Activated naive CD8-positive, alpha-beta T cell treated with anti-CD3 and anti-CD28 coated beads for 36 hours (primary cell): ENCODE data around the gene CCDC3. TPM values are rescaled to one million over a fixed set of nuclear protein-coding genes. Genes with fewer than 3 reads are reported as not detected.

Experiments used
- DNase-seq: peaks from one replicate; pipeline ENCODE4 v3.0.0; 2021
- H3K27ac Mint-ChIP-seq: one replicate; pipeline ENCODE4 v1.8.0; 2022; ENCODE audit warnings: mild to moderate bottlenecking, moderate library complexity, mixed read lengths
- H3K27me3 Mint-ChIP-seq: one replicate; pipeline ENCODE4 v1.8.0; 2022; ENCODE audit warnings: mild to moderate bottlenecking, mixed read lengths
- H3K36me3 Mint-ChIP-seq: one replicate; pipeline ENCODE4 v1.8.0; 2021; ENCODE audit warnings: mild to moderate bottlenecking, mixed read lengths
- H3K4me1 Mint-ChIP-seq: one replicate; pipeline ENCODE4 v1.8.0; 2021; ENCODE audit warnings: mixed read lengths
- H3K4me3 Mint-ChIP-seq: one replicate; pipeline ENCODE4 v1.8.0; 2022; ENCODE audit warnings: mild to moderate bottlenecking, moderate library complexity, mixed read lengths
- H3K9me3 Mint-ChIP-seq: one replicate; pipeline ENCODE4 v1.8.0; 2022; ENCODE audit warnings: mixed read lengths
- total RNA-seq, 2 experiments: library from RNA; stranded (reverse); gene quantifications; one replicate each; pipeline ENCODE4 v1.2.3, GENCODE V29; 2021

CCDC3 gene
- total RNA-seq, 2 experiments from 2014 or later, result 0.06 to 0.14 TPM

DNA sequence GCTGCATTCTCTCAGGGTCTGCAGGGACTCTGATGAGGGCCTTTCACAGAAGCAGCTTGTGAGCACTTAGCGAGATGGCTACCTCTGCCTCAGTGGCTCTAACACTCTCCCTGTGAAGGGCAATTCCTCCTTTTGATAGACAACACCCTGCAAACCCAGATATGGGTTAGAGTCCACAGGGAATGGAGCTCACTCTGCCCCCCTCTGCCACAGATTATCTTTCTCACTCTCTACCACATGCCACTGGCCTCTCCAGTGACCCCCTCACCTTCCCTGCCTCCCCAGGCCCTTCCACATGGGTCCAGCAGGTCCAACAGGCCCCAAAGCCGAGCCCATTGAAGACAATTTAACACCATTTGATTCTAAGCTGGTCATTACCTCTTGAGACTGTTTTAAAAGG is 72.1 kb downstream of the CCDC3 start:
- no peak overlapping the region for H3K4me3 Mint-ChIP-seq
- H3K36me3 Mint-ChIP-seq, result no peaks in the 10 kb centered on the region

DNA sequence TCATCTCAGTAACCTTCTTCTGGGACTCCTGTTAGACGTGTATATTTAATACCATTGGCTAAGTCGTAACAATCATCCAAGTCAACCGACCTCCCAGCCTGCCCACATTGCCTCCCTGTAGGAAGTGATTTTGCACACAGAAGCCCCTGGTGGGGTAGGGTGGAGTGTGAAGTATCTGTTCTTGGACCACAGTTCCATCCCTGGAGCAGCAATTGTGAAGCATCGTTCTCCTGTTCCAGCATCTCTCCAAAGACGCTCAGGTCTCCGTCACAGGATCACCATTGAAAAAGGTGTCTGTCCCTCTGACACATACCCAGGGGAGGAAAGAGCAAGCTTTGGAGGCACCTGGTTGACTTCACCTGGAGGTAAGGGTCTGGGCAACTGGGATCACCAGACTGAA is 72.9 kb downstream of the CCDC3 start:
- Mint-ChIP-seq H3K9me3 (no peaks in the 10 kb centered on the region), H3K36me3 (no peaks in the 10 kb centered on the region), H3K27me3 (no peaks in the 10 kb centered on the region), H3K4me1 (no peaks in the 10 kb centered on the region), H3K27ac (no peak overlapping the region), H3K4me3 (no peak overlapping the region)
- no peak for DNase-seq

More for the DNA sequence above, 72.1 kb downstream of the CCDC3 start:
- no peak for DNase-seq
- no peak overlapping the region for H3K27ac Mint-ChIP-seq
- H3K4me1 Mint-ChIP-seq, result no peaks in the 10 kb centered on the region
- H3K27me3 Mint-ChIP-seq, result no peaks in the 10 kb centered on the region
- no peaks in the 10 kb centered on the region for H3K9me3 Mint-ChIP-seq

DNA sequence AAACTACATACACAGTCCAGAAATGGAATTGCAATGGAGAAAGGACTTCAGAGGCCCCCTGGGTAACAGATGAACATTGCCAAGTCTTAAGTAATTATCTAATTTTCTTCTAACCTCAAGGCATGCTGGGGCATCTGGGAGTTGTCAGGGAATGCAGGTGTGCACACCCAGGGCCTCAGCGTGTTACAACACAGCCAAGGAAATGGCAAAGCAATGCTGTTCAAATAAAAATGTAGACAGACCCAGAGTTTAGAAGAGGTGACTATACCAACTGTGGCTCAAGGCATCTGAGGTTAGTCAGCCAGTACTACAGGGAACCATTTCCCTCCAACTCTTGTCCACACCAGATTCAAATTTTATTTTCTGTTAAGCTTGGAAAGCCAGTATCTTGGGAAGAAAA is 73.6 kb downstream of the CCDC3 start:
- Mint-ChIP-seq H3K4me3 (no peak overlapping the region), H3K4me1 (no peaks in the 10 kb centered on the region), H3K27me3 (no peaks in the 10 kb centered on the region), H3K27ac (no peak overlapping the region), H3K36me3 (no peaks in the 10 kb centered on the region), H3K9me3 (no peaks in the 10 kb centered on the region)
- DNase-seq, result no peak

DNA sequence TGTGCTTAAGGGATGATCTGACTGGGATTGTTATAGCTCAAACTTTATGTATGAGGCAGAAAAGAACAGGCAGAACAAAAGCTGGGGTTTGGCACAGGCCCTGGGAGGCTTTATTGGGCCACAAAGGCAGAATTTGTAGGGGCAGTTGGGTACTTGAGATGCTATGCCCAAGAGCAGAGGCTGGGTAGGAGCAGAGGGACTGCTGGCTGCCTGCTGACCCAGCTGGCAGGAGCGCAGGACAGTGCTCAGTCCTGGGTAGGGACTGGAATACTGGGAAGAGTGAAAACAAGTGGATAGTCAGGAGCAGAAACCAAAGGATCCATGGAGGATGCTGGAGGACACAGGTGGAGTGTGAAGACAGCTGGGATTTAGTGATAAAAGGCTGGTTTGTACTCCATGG is 75.7 kb downstream of the CCDC3 start:
- no peak for DNase-seq
- no peaks in the 10 kb centered on the region for H3K4me1 Mint-ChIP-seq
- H3K27ac Mint-ChIP-seq, result no peak overlapping the region
- no peaks in the 10 kb centered on the region for H3K27me3 Mint-ChIP-seq
- no peaks in the 10 kb centered on the region for H3K9me3 Mint-ChIP-seq
- no peak overlapping the region for H3K4me3 Mint-ChIP-seq
- H3K36me3 Mint-ChIP-seq, result no peaks in the 10 kb centered on the region

DNA sequence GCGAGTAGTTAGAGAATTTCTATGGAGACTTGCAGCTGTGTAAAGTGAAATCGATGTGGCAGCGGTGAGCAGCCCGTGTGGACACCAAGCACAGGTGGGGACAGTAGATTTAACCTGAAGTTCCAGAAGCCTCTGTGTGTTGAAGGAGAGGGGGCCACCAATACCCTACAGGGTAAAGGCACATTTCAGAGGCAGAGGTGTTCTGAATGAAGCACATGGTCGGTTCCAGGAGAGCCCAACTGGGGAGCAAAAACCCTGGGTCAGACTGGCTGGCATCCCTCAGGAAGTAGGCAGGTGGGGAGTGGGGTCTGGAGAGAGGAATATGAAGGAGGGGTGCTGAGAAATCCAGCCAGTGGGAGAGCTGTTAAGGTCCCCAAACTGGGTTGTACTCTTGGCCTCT is 76.6 kb downstream of the CCDC3 start:
- no peaks in the 10 kb centered on the region for H3K4me1 Mint-ChIP-seq
- H3K27ac Mint-ChIP-seq, result no peak overlapping the region
- DNase-seq, result no peak
- no peaks in the 10 kb centered on the region for H3K9me3 Mint-ChIP-seq
- H3K4me3 Mint-ChIP-seq, result no peak overlapping the region
- no peaks in the 10 kb centered on the region for H3K36me3 Mint-ChIP-seq
- no peaks in the 10 kb centered on the region for H3K27me3 Mint-ChIP-seq

DNA sequence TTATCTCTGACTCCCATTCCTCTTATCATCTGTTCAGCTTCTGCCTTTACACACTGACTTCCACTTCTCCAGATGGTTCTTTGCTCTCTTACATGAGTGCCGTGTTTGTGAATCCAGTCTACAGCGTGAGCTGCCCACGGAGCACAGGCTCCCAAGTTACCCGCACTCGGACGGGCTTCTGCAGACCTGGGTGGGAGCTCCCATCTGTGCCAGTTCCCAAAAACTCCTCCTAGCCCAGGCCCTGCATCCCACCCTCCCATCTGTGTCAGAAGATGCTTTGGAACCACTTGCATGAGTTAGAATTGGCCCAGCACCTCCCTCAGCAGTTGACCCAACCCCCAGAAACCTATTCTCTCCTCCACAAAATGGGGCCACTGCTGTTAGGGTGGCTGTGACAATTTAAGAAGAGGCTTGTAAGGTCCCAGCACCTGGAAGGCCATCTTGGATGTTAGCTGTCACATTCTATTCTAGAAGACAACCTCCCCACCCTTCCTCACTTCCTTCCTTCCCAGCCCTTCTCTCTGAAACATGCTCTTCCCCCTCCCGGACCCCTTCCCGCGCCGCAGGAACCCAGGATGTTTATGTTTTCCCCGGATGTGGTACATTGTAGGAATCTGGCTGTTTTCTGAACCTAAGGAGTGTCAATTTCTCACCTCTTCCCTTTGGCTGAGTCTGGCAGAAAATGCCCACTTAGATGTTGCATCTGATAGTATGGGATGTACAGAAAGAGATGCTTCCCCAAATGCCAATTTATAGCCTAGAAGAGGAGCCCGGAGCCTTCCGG is 79.2 kb downstream of the CCDC3 start:
- Mint-ChIP-seq H3K4me1 (no peaks in the 10 kb centered on the region), H3K27me3 (no peaks in the 10 kb centered on the region), H3K36me3 (no peaks in the 10 kb centered on the region), H3K9me3 (no peaks in the 10 kb centered on the region), H3K4me3 (no peak overlapping the region), H3K27ac (no peak overlapping the region)
- no peak for DNase-seq

DNA sequence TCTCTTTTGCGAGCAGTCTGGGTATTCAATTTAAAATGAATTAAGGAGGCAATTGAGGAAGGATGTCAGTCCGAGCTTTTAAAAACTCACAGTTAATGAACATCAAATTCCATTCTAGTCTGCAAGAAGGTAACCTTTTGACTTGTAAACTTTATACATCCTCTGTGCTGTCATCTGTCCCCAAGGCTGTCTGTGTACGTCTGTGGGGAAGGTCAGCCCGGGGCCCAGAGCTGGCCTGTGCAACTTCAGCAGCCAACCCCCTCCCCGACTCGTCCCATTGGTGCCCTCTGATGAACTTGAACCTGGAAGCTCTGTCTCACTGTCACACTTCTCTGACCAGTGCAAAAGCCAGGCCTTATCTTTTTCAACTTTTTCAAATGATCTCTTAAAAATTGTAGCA is 80.3 kb downstream of the CCDC3 start:
- H3K27ac Mint-ChIP-seq, result no peak overlapping the region
- H3K9me3 Mint-ChIP-seq, result no peaks in the 10 kb centered on the region
- no peak overlapping the region for H3K4me3 Mint-ChIP-seq
- no peaks in the 10 kb centered on the region for H3K36me3 Mint-ChIP-seq
- no peak for DNase-seq
- no peaks in the 10 kb centered on the region for H3K27me3 Mint-ChIP-seq
- no peaks in the 10 kb centered on the region for H3K4me1 Mint-ChIP-seq

DNA sequence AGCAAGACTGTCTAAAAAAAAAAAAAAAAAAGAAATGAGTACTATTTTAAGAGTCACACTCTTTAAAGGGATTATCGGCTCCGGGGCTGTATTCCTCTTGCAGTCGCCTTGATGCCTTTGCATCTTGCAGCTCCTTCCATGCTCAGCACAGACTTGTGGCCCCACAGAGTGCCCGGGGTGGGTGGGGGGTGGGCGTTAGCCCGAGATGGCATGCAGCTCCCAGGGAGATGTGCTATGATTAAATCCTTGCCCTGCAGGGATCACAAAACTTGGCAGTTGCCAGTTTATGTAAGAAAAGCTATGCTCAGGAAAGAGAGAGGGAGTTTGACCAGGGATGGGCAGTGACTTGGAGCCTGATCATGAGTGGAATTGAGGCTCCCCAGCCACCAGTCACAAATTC is 81.9 kb downstream of the CCDC3 start:
- Mint-ChIP-seq H3K4me3 (no peak overlapping the region), H3K27me3 (no peaks in the 10 kb centered on the region), H3K4me1 (no peaks in the 10 kb centered on the region), H3K27ac (no peak overlapping the region), H3K9me3 (no peaks in the 10 kb centered on the region), H3K36me3 (no peaks in the 10 kb centered on the region)
- DNase-seq, result no peak

DNA sequence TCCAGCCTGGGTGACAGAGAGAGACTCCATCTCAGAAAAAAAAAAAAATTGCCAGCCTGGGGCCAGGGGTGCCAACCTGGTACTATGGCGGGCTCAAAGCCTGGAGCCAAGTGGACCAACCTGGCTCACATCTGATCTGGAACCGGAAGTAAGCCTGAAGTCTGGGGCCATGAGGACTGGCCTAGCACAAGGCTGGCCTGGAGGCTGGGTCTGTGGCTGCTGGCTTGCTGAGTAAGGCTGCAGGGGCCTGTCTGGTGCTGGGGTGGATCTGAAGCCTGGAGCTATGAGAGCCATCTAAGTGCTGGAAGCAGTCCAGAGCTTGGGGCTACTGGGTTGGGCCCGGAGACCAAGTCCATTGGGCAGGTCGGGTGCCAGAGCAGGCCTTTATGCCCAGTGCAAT is 84.9 kb downstream of the CCDC3 start:
- H3K27ac Mint-ChIP-seq, result no peak overlapping the region
- no peak for DNase-seq
- H3K4me1 Mint-ChIP-seq, result no peaks in the 10 kb centered on the region
- no peaks in the 10 kb centered on the region for H3K36me3 Mint-ChIP-seq
- peaks cover 2% of the 10 kb centered on the region for H3K9me3 Mint-ChIP-seq
- H3K4me3 Mint-ChIP-seq, result no peak overlapping the region
- peaks cover 13% of the 10 kb centered on the region for H3K27me3 Mint-ChIP-seq

DNA sequence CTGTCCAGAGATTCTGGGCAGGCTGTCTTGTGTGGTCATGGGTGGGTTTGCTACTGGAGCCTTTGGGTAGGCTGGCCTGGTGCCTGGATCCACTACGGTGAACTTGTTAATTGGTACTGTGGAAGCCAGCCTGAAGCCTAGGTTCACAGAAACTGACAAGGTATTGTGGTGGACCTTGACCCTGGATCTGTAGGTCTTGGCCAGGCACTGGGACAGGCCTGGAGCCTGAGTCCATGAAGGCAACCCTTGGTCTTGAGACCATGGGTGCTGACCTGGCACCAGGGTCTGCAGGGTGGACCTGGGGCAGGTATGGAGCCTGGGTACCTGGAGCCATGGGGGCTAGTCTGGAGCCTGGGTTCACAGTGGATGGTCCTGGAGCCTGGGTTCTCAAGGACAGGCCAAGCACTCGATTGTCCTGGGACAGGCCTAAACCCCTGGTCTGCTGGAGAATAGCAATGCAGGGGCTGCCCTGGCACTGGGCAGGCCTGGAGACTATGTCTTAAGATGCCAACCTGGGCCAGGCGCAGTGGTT is 85.8 kb downstream of the CCDC3 start:
- Mint-ChIP-seq H3K4me3 (no peak overlapping the region), H3K4me1 (no peaks in the 10 kb centered on the region), H3K27ac (no peak overlapping the region), H3K9me3 (peaks cover 2% of the 10 kb centered on the region), H3K27me3 (peaks cover 13% of the 10 kb centered on the region), H3K36me3 (no peaks in the 10 kb centered on the region)
- DNase-seq, result no peak

DNA sequence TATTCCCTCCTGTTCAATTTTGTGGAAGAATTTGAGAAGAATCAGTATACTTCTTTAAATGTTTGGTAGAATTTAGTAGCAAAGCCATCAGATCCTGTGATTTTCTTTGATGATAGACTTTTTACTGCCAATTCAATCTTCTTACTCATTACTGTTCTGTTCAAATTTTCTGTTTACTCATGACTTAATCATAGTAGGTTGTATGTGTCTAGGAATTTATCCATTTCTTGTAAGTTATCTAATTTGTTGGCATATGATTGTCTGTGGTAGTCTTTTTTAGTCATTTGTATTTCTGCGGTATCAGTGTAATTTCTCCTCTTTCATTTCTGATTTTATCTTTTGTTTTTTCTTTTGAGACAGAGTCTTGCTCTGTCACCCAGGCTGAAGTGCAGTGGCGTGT is 87.4 kb downstream of the CCDC3 start:
- H3K27me3 Mint-ChIP-seq, result peaks cover 13% of the 10 kb centered on the region
- no peaks in the 10 kb centered on the region for H3K36me3 Mint-ChIP-seq
- DNase-seq, result no peak
- H3K4me1 Mint-ChIP-seq, result no peaks in the 10 kb centered on the region
- H3K27ac Mint-ChIP-seq, result no peak overlapping the region
- no peak overlapping the region for H3K4me3 Mint-ChIP-seq
- H3K9me3 Mint-ChIP-seq, result peaks cover 2% of the 10 kb centered on the region

DNA sequence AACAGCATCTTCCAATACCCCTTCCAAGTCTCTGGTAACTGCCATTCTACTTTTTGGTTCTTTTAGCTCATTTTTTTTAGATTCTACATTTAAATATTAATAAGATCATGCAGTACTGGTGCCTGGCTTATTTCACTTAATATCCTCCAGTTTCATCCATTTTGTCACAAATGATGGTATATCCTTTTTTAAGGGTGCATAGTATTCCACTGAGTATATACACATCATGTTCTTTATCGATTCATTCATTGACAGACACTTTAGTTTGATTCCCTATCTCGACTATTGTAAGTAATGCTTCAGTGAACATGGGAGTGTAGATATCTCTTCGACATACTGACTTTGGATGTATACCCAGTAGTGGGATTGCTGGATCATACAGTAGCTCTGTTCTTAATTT is 89.7 kb downstream of the CCDC3 start:
- no peak for DNase-seq
- H3K9me3 Mint-ChIP-seq, result peaks cover 2% of the 10 kb centered on the region
- H3K27ac Mint-ChIP-seq, result no peak overlapping the region
- no peaks in the 10 kb centered on the region for H3K36me3 Mint-ChIP-seq
- H3K4me3 Mint-ChIP-seq, result no peak overlapping the region
- H3K4me1 Mint-ChIP-seq, result no peaks in the 10 kb centered on the region
- H3K27me3 Mint-ChIP-seq, result peaks cover 13% of the 10 kb centered on the region

DNA sequence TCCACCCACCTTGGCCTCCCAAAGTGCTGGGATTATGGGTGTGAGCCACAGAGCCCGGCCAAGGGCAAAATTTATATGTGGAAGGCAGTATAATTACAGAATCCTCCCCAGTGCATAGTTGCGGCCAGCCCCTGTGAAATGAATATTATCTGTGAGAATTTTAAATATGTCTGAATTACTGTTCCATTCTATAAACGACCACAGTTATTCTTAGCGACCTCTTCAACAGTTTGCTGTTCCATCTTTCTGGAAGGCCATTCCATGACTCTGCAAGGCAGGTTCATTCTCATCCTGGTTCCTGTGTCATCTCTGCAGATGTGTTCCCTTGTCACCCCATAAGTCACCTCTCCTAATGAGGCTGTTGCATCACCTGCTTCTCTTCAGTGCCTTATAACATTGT is 90.7 kb downstream of the CCDC3 start:
- Mint-ChIP-seq H3K36me3 (no peaks in the 10 kb centered on the region), H3K4me1 (no peaks in the 10 kb centered on the region), H3K27me3 (peaks cover 16% of the 10 kb centered on the region), H3K4me3 (no peak overlapping the region), H3K9me3 (peaks cover 2% of the 10 kb centered on the region), H3K27ac (no peak overlapping the region)
- no peak for DNase-seq

DNA sequence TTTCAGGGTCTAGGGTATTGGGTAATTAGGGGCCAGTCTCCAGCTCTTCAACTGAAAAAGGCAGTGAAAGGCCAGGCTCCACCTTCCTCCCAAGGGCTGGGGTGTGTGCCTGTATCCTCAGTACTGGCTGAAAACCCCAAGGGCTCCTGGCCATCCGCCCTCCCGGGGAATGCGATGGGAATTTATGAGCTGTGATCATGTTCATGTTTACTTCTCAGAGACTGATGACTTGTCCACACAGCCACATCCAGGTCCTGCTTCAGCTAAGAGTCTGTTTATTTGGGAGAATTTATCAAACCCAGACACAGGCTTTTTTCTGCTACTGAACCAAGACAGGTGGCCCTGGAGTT is 91.7 kb downstream of the CCDC3 start:
- H3K4me1 Mint-ChIP-seq, result no peaks in the 10 kb centered on the region

DNA sequence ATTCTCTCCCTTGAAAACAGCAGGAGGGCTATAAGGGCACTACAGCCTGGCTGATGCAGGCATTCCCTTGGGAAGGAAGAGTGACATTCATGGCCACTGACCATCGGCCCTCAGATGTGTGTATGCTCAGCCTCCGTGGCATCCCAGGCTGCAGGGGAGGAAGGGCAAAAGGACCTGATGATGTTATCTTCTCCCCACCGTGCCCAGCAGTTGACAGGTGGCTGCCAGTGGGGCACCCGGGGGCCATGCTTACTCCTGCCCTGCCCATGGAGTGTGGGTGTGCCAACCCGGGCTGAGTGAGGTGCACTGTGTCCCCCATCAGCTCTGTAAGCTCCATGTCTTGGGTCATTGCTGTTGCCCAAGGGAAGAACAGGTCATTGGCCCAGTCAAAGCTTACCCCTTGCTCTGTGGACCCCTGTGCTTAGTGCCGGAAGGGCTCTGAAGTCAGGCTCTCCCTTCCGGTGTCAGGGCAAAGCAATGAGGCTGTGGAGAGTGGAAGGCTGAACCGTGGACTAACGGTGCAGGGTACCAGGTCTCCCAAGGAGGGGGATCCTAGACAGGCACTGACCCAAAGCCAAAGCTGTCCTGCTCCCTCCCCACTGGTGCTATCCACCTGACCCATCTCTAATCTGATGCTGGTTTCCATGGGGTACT is 92.2 kb downstream of the CCDC3 start:
- Mint-ChIP-seq H3K4me1 (no peaks in the 10 kb centered on the region), H3K9me3 (peaks cover 2% of the 10 kb centered on the region), H3K27me3 (peaks cover 16% of the 10 kb centered on the region), H3K4me3 (no peak overlapping the region), H3K27ac (no peak overlapping the region), H3K36me3 (no peaks in the 10 kb centered on the region)
- no peak for DNase-seq

More for the DNA sequence above, 91.7 kb downstream of the CCDC3 start:
- H3K27ac Mint-ChIP-seq, result no peak overlapping the region
- H3K4me3 Mint-ChIP-seq, result no peak overlapping the region
- no peak for DNase-seq
- H3K27me3 Mint-ChIP-seq, result peaks cover 16% of the 10 kb centered on the region
- H3K9me3 Mint-ChIP-seq, result peaks cover 2% of the 10 kb centered on the region
- no peaks in the 10 kb centered on the region for H3K36me3 Mint-ChIP-seq

DNA sequence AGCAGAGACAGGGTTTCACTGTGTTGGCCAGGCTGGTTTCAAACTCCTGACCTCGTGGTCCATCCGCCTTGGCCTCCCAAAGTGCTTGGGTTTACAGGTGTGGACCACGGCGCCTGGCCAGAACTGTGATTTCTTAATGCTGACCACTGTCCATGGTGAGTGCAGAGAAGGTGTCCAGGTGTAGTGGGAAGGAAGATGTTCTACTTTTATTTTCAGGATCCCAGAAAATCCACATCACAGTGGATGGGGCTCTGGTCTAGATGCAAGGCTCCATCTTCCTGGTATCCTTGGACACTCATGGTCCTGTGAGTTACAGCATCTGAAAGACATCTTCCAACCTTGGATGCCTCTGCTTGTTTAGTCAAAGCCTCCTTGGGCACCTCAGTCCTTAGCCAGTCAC is 92.7 kb downstream of the CCDC3 start:
- Mint-ChIP-seq H3K27ac (no peak overlapping the region), H3K36me3 (no peaks in the 10 kb centered on the region), H3K4me1 (no peaks in the 10 kb centered on the region), H3K9me3 (peaks cover 2% of the 10 kb centered on the region), H3K4me3 (no peak overlapping the region), H3K27me3 (peaks cover 14% of the 10 kb centered on the region)
- no peak for DNase-seq
